ENCODE results near the gene HM13.

HM13 gene

GRCh38 chr20:31617432-31618104, 103.3 kb downstream of the HM13 start:
- peak; percentile 74 for DNase-seq

Measured in hematopoietic multipotent progenitor cell treated with erythropoietin and hydrocortisone succinate and interleukin-3 and kit ligand, for 6 days (in vitro differentiated cells).